ENCODE data around the gene LAMA3.
A peak's percentile ranks its signal among the peaks of the same experiment; 100 is the strongest.

LAMA3 gene

DNA sequence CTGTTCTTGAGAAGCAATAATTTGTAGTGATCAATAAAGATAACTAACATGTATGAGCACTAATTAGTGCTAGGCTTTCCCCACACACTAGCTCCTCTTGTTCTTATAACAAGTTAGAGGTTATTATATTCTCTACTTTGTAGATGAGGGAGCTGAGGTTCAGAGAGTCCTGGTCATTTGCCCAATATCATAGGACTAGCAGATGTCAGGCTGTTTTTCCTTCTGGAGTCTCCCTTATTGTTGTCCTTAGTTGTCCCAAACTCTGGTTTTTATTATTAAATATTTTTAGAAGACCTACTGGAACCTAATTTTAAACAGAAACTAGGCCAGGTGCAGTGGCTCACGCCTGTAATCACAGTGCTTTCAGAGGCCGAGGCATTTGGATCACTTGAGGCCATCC is 308.8 kb downstream of the LAMA3 start:
- no peak for DNase-seq (ENCODE audit: low read depth)
- H3K4me3 ChIP-seq (ENCODE audit: low read length): no peak overlapping the region
- TF ChIP-seq, protein P1, sequence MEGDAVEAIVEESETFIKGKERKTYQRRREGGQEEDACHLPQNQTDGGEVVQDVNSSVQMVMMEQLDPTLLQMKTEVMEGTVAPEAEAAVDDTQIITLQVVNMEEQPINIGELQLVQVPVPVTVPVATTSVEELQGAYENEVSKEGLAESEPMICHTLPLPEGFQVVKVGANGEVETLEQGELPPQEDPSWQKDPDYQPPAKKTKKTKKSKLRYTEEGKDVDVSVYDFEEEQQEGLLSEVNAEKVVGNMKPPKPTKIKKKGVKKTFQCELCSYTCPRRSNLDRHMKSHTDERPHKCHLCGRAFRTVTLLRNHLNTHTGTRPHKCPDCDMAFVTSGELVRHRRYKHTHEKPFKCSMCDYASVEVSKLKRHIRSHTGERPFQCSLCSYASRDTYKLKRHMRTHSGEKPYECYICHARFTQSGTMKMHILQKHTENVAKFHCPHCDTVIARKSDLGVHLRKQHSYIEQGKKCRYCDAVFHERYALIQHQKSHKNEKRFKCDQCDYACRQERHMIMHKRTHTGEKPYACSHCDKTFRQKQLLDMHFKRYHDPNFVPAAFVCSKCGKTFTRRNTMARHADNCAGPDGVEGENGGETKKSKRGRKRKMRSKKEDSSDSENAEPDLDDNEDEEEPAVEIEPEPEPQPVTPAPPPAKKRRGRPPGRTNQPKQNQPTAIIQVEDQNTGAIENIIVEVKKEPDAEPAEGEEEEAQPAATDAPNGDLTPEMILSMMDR (IDR thresholded peaks at IDR 0.05; ENCODE audit: insufficient read depth, low read depth, low read length, missing control alignments): no peak

DNA sequence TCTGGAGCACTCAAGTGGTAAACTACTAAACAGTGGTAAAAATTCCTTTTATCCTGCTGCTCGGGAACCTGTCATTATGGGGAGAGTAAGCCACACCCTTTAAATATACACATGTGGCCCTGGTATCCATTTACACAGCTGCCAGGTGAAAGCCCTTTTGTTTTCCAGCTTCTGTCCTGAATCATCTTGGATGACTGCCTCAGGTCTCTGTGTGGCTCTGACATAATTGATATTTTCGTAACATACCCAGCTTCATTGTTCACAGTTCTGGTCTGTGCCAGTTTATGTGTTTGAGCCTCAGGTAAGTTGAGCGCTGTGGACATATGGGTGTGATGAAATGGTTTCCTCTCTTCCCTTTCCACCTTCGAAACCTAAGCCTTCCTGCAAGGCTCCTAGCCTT is 309.6 kb downstream of the LAMA3 start:
- no peak overlapping the region for H3K4me3 ChIP-seq (ENCODE audit: low read length)
- TF ChIP-seq, protein P1 (IDR thresholded peaks at IDR 0.05; ENCODE audit: insufficient read depth, low read depth, low read length, missing control alignments): no peak
- peak; percentile 95 for DNase-seq (ENCODE audit: low read depth)

DNA sequence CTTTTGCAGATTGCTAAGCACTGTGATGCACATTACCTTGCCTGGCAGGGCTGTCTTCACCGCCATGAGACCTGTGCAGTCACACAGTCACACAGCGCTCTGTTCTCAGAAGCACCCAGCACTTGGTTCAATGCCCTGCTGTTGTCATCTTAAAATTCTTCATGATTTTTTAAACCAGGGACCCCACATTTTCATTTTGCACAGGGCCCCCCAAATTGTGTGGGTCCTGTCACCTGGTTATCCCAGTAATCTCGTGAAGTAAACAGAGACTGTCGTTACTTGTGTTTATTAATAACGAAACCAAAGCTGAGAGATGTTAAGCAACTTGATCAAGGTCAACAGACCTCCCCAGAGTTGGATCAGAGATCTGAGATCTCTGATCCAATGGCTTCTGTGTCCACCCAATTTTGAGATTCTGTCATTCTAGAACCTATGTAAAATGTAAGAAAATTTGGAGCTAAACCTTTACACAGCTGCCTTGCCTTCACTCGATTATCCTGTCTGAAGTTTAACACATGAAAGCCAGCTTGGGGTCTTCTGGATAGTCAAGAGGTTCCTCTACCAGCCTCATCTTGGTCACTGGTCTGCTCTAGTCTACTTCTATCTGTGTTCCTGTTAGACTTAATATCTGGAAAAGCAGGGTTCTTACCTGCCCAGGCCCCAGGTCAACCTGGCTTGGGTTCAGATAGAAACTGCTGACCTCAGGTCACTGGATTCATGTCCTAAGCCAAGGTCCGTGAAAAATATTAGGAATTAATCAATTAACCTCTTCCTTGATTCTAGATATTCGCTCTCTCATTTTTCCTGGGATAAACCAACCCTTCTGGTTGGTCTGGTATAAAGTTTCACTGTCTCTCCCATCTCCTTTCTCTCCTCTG is 311.6 kb downstream of the LAMA3 start:
- no peak for DNase-seq (ENCODE audit: low read depth)
- TF ChIP-seq, protein P1 (IDR thresholded peaks at IDR 0.05; ENCODE audit: insufficient read depth, low read depth, low read length, missing control alignments): no peak
- no peak overlapping the region for H3K4me3 ChIP-seq (ENCODE audit: low read length)

DNA sequence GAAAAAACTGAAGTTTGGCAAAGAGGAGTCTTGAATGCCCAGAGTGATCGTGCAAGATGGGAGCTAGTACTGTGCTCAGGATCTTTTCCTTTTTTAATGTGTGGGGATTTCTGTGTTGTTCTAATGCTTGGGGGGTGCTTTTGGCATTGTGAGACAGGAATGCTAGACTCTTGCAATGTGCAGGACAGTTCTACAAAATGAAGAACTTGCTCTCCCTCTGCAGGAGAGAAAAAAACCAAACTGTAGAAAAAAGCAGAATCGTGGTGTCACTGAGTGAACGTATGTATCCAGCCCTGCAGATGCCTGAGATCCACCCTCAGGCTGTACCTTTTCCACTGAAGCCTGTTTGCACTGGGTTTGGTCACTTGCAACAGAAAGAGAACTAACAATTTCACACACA is 313.2 kb downstream of the LAMA3 start:
- DNase-seq (ENCODE audit: low read depth): no peak
- TF ChIP-seq, protein P1 (IDR thresholded peaks at IDR 0.05; ENCODE audit: insufficient read depth, low read depth, low read length, missing control alignments): no peak
- no peak overlapping the region for H3K4me3 ChIP-seq (ENCODE audit: low read length)

DNA sequence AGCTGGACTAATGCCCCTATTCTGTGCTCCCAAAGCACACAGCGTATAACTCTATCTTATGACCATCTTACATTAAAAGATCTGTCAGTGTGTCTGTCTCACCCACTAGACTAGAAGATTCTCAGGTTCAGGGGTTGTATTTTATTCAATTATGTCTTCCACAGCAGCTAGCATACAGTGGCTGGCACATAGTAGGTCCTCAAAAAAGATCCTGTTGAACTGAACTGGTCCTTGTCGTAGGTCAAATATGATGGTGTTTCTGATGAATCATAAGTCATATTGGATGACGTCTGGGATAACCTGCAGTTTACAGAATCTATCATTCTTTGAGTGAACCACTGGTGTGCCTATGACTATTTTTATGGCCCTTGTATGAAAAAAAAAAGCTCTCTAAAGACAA is 314.0 kb downstream of the LAMA3 start:
- DNase-seq (ENCODE audit: low read depth): no peak
- H3K4me3 ChIP-seq (ENCODE audit: low read length): no peak overlapping the region
- TF ChIP-seq, protein P1 (IDR thresholded peaks at IDR 0.05; ENCODE audit: insufficient read depth, low read depth, low read length, missing control alignments): no peak

DNA sequence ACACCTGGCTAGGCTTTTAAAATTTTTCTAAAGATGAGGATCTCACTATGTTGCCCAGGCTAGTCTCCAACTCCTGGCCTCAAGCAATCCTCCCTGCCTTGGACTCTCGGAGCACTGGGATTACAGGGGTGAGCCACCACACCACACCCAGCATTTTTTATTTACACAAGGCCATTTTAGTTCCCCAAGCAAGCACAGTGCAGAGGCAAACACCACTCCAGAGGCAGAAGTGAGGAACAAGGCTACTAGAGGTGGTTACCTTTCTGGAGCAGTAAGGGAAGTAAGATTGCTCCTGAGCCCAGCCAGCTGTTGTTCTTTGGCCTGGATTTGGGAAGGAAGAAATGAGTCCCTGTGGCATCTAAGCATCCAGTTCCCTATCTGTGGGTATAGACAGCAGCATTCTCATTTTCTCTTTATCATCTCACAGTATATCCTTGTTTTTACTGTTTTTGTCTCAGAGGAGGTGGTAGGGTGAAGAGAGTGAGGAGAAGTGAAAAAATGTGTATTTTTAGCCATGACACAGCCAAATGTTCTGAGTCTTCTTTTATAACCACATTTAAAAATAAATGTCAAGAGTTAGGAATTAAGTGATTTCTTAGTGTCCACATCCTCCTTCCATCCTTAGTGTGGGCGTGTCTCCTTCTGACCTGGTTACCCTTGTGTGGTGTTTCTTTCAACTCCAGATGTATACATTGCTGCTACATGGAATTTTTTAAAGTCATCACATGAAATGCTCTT is 314.8 kb downstream of the LAMA3 start:
- no peak for DNase-seq (ENCODE audit: low read depth)
- TF ChIP-seq, protein P1 (IDR thresholded peaks at IDR 0.05; ENCODE audit: insufficient read depth, low read depth, low read length, missing control alignments): no peak
- no peak overlapping the region for H3K4me3 ChIP-seq (ENCODE audit: low read length)
